ENCODE measurements around the gene TTLL7.
A peak's percentile ranks its signal among the peaks of the same experiment; 100 is the strongest.

The TTLL7 gene

GRCh38 chr1:83860490-83861221 lies 138.3 kb downstream of the TTLL7 start:
- DNase-seq, result no peak

DNA sequence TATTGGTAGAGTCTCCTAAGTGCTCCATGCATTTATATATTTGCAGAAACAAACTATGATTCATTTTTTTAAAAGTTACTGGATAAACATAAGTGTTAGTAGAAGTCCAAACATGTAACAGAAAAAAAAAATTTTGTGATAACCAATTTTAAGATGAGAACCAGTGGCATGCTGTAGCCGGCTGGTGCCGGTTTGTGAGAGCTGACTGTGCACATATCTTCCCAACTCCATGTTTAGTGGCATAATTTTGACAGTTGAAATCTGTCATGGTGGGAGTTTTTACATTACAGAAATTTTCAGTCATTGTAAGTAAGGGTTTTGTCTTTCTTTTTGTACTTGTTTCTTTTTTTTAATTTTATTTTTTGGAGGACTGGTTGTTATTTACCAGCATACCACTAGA lies 141.2 kb downstream of the TTLL7 start:
- no peak for DNase-seq

- peak in 1 of 2 experiments; percentile 43 for DNase-seq
These were observed 141.8 kb downstream of the TTLL7 start for GRCh38 chr1:83857103-83857502.

DNA sequence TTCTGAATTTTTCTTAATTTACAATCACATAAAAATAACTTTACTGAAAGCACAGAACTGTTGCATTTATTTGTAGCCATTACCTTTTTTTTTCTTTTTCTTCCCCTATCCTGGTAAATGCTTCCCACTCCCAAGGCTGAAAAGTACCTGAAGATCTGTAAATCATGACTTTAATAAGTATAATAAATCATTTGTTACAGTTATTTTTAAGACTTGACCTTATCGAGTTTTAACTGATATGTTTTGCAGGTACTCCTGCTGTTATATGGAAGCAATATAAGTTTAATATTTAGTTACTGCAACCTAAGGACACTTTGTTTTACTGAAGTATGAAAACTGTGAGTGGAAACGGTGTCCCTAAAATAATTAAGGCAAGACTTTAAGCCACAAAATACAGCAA lies 142.6 kb downstream of the TTLL7 start:
- DNase-seq, result no peak

GRCh38 chr1:83854456-83854855 lies 144.5 kb downstream of the TTLL7 start:
- no peak for DNase-seq

DNA sequence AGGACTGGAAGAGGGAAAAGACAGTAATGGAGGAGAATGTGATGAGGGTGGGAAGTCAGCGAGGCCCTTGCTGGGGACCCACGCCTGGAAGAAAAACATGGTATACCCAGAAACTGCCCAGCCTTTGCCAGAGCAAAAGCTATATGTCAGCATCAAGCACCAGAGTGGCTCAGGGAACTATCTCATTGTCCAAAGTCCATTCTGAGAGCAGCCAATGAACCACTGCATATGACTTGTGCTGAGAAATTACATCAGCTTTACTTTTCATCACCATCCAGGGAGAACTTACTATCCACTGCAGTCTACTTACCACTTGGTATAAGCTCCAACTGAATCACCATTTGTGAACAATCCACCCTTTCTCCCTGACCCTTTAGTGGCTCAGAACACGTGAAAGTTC lies 148.1 kb downstream of the TTLL7 start:
- DNase-seq, result no peak

DNA sequence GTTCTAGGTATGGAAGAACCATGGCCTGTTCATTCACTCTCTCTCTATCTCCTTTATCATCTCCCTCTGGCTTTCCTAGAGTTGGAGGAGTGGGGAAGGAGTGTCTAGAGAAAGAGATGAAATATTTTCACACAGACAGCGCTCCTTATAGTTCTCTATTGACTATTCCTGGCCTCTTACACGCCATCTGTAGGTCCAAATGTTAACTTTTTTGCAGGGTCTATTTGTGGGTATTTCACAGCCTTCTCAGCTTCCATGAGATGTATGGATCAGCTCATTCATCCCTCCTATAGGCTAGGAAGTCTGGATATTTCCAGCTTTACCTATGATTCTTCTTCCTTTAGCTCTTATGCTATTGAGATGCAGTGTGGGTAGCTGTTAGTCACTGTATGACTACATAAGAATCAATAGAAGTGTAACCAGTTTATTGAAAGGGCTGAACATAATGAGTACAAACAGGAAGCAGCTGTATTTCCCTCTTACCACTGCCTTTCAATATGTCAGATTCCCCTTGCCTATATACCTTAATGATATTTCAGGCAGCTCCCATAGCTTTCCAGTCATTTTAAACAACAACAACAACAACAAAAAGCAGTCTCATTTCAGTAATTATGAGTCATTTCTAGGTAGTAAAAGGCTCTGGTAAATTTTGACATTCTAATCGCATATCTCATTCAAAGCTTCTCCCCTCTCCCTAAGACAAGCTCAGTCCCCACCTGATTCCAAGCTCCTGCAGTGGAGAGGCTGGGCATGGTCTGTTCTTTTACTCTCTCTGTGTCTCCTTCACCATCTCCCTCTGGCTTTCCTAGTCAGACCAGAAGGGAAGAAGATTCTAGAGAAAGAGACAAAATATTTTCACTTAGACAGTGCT lies 149.5 kb downstream of the TTLL7 start:
- no peak for DNase-seq

DNA sequence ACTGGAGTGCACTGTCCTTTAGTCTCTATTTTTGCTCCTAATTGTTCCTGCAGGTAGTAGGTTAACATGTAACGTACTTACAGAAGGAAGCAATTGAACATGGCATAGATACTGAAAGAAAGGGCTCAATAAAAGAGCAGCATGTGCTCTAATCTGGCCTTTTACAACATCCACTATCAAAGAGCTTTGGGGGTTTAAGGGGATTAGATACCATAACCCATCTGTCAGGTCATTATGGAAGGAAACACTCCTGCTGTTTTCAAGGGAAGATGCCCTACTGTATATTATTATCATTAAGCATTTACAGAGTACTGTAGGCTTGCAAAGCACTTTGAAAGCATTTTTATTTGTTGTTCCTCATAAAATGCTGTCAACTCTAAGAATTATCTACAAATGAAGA lies 152.8 kb downstream of the TTLL7 start:
- no peak for DNase-seq

- no peak for DNase-seq
These were observed 153.4 kb downstream of the TTLL7 start for GRCh38 chr1:83845437-83846071.

GRCh38 chr1:83844546-83844945 lies 154.4 kb downstream of the TTLL7 start:
- DNase-seq, result no peak

GRCh38 chr1:83839566-83840173 lies 159.3 kb downstream of the TTLL7 start:
- no peak for DNase-seq

DNA sequence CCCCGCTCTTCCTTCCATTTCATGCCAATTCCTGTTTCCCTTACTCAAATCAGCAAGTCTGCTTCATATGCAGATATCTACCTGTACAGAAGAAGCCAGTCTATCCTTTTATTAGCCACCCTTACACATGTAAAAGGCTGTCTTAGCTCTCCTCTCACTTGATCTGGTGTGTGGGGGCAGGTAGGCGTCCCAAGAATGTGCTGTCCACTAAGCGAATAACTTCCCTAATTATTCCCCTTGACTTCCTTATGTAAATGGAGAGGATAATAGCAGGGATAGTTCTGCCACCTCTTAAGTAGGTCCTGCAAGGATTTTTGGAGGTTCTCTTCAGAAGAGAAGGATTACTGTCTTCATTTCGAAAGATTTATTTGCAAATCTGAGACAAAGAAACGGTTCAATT lies 160.4 kb downstream of the TTLL7 start:
- no peak for DNase-seq

DNA sequence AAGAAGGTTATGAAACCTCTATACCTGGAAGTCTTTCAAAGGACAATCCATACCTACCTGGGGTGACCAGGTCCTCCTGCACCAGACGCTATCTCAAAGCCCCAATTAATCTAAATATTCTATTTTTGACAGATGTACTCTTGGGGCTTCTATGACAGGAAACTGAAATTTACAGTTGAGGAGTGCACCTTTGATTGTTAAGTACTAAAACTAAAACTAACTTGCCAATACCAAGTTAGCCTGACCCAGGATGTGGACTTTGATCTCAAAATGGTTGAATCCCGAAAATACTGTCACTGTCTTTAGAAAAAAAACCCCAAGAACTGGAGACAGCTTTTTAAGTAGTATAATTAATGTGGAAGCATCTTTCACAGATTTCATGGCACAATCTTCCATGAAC lies 162.4 kb downstream of the TTLL7 start:
- no peak for DNase-seq

DNA sequence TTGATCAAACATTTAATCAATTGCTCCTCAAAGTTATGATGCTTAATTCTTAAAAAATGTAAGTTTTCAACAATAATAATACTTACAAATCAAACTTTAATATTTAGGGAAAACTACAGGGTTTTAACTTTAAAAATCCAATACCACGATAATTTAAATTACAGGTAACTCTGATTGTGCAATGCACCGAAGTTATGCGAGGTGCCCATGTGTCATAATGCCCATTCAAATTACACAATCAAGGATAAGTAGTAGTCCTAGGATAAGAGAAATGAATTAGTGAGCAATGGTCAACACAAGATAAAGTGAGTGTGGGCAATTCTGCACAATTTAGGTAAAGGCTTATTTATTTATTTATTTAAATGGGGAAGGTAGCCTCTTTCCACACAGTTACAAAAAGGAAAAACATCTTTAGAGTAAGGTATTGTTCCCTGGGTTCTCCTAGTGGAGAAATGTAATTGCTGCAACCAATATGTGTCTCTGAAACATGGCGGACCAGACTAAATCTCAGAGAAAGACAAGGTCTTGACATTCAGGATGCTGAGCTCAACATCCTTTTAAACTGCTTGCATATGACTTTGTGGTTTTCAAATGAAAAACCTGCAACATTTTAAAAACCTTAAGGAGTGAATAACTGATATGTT lies 164.2 kb downstream of the TTLL7 start:
- DNase-seq, result no peak

GRCh38 chr1:83832194-83832593 lies 166.7 kb downstream of the TTLL7 start:
- DNase-seq, result no peak

- no peak for DNase-seq
These were observed 169.8 kb downstream of the TTLL7 start for GRCh38 chr1:83829106-83829505.

DNA sequence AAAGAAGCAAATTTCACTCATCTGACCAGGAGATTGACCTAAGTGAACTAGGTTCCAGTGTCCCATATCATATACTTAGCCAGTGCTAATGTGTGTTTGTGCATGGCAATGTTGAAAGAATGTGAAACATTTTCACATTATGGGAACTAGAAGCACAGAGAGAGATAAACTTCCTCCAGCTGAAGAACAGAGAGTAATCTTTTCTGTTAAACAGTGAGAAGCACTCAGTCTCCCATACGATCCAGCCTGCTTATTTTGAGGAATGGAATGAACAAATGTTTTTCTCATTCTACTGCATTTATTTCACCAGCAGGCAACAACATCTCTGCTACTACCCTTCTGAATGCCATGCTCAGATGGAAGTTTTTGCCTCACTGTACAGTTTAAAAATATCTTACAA lies 170.5 kb downstream of the TTLL7 start:
- no peak for DNase-seq

DNA sequence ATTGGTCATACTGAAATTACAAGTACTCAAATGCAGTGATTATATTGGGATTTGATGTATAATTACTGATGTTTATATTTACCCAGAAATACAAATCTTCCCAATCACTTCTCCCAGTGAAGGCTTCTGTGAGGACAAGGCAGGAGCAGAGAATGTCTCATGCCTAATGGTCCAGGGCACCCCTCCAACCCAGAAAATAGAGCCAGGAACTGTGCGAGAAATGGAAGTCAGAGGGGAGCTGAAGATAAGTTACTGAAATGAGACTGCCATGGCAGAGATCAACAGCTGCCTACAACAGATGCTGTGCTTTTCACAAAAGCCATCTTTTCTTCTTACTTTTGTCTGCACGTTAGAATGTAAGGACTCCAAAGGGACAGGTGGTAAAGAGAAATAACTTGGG lies 171.2 kb downstream of the TTLL7 start:
- DNase-seq, result no peak

DNA sequence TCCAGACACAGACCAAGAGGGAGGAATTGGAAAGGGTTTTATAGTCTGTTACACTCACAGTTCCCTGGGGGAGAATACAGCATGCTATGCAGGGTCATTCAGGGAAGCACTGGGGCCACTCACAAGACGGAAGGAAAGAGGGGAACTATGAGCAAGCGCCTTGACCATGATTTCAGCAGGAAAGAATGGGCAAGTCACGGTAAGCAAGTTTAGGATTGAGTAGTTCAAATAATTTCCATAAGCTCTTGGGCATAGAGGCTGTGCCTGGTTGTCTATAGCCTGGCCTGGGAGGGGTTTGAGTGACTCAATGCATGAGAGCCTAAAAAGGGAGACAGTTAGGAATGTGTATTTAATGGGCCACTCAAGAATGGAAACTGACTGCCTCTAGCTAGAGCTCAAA lies 176.7 kb downstream of the TTLL7 start:
- no peak for DNase-seq

DNA sequence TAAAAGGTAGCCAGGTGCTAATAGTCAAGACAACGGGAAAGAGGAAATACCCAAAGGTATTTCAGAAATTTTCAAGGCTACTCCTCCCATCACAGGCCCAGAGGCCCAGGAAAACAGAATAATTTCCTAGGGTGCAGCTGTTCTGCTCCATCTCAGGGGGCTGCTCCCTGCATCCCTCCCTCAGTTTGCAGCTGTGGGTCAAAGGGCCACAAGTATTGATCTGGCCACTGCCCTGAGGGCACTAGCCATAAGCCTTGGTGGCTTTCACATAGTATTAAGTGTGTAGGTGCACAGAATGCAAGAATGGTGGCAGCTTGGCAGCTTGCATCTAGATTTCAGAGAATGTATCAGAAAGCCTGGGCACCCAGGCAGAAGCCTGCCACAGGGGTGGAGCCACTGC lies 179.5 kb downstream of the TTLL7 start:
- DNase-seq, result no peak

GRCh38 chr1:83818916-83819315 lies 180.0 kb downstream of the TTLL7 start:
- DNase-seq, result no peak

GRCh38 chr1:83816836-83817235 lies 182.1 kb downstream of the TTLL7 start:
- no peak for DNase-seq

- DNase-seq, result no peak
These were observed 183.6 kb downstream of the TTLL7 start for GRCh38 chr1:83815330-83815729.
